ENCODE measurements around the gene MOG.

GRCh38 chr6:29694637-29695036, 37.7 kb downstream of the MOG start:
- TF ChIP-seq, protein P1, sequence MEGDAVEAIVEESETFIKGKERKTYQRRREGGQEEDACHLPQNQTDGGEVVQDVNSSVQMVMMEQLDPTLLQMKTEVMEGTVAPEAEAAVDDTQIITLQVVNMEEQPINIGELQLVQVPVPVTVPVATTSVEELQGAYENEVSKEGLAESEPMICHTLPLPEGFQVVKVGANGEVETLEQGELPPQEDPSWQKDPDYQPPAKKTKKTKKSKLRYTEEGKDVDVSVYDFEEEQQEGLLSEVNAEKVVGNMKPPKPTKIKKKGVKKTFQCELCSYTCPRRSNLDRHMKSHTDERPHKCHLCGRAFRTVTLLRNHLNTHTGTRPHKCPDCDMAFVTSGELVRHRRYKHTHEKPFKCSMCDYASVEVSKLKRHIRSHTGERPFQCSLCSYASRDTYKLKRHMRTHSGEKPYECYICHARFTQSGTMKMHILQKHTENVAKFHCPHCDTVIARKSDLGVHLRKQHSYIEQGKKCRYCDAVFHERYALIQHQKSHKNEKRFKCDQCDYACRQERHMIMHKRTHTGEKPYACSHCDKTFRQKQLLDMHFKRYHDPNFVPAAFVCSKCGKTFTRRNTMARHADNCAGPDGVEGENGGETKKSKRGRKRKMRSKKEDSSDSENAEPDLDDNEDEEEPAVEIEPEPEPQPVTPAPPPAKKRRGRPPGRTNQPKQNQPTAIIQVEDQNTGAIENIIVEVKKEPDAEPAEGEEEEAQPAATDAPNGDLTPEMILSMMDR (conservative IDR thresholded peaks at IDR 0.05) = no peak
- no peak for TF ChIP-seq EZH2 (IDR thresholded peaks at IDR 0.05; ENCODE audit: low read depth)
